Tibial nerve (tissue), 3 donors: ENCODE measurements around the gene VPS18.

Experiments used
- CTCF ChIP-seq, 5 experiments: fragments of 200-600 bp in 3 of 5; fragments of 450-650 bp in 2 of 5; sonication (generic) in 3 of 5; IDR thresholded peaks; one replicate each; pipeline ENCODE4 v1.5.1; 2016 to 2019; ENCODE audit warnings: antibody characterized with exemption in 5 of 5, mild to moderate bottlenecking in 3 of 5, moderate library complexity in 2 of 5
- POLR2A ChIP-seq, 2 donors: fragments of 450-650 bp; IDR thresholded peaks; one replicate each; pipeline ENCODE4 v1.6.1; 2017; ENCODE audit warnings: antibody characterized with exemption in 2 of 2, mild to moderate bottlenecking in 2 of 2, moderate library complexity in 2 of 2

GRCh38 chr15:40922608-40923005 is 28.4 kb downstream of the VPS18 start:
- TF ChIP-seq CTCF (IDR thresholded peaks at IDR 0.05) (no peak), POLR2A (IDR thresholded peaks at IDR 0.05) (no peak)
